BJ (cell line): ENCODE data around the gene PLSCR4. TPM values are rescaled to one million over a fixed set of nuclear protein-coding genes. Genes with fewer than 3 reads are reported as not detected.

ENCODE experiments used
- CTCF ChIA-PET: fragments of 350-600 bp; formaldehyde crosslinking; extraction: SDS; loops from one replicate; lab custom pipeline; 2021; ENCODE audit warnings: antibody characterized with exemption, inconsistent platforms; lab: Yijun Ruan, JAX
- POLR2A ChIA-PET: fragments of 300-600 bp; sonication (Branson Sonifier 250); formaldehyde crosslinking; extraction: SDS; loops from one replicate; lab custom pipeline; 2021; ENCODE audit warnings: antibody characterized with exemption; lab: Charles Lee
- DNase-seq: peaks from one replicate; pipeline ENCODE4 v3.0.0-alpha.2; 2011; ENCODE audit warnings: low read depth
- H3K27me3 ChIP-seq: 2 replicates; pipeline ENCODE4 v1.6.0; 2011; ENCODE audit warnings: low read length; ENCODE audit not compliant: control insufficient read depth, insufficient read depth
- H3K36me3 ChIP-seq: 2 replicates; pipeline ENCODE4 v1.5.1; 2011; ENCODE audit warnings: low read length; ENCODE audit not compliant: control insufficient read depth, insufficient read depth
- H3K4me3 ChIP-seq: 2 replicates; pipeline ENCODE4 v1.5.1; 2011; ENCODE audit warnings: low read depth, mild to moderate bottlenecking, control low read depth, low read length
- CTCF ChIP-seq: IDR thresholded peaks from 2 replicates; pipeline ENCODE4 v1.5.1; 2011; ENCODE audit warnings: low read depth, mild to moderate bottlenecking, control low read depth, inconsistent platforms, low read length, moderate library complexity; ENCODE audit not compliant: insufficient read depth
- polyA plus RNA-seq: library from polyadenylated mRNA; depleted of rRNA; stranded (reverse); fragments of >200 nt; gene quantifications from 2 replicates; pipeline ENCODE4 v1.2.3, GENCODE V29; 2011

The PLSCR4 gene
- polyA plus RNA-seq, 1 experiment: 28.4 TPM

DNA sequence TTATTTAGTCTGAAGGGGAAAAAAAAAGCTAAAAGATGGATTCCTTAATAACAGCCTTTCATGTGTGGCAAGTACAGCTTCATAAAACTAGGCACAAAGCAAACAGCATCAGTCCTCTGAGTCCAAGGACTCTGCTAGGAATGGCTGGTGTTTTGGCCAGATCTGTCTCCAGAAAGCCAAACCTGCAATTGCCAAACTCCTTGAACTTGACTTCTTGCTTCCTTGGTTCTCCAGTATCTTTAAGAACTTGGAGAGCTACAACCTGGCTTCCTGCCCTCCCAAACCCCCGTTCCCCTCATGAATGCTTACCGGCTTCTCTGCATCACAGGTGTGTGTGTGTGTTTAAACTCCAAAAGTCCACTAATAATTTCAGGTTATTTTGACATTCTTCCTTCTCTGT lies 88.3 kb downstream of the PLSCR4 start:
- POLR2A ChIA-PET: interaction anchor here (0.7 kb wide), 1 partner anchor 20 kb away, joined by 3 read pairs; no protein-coding TSS in a partner anchor
- no peak for TF ChIP-seq CTCF
- no peak overlapping the region for H3K4me3 ChIP-seq

DNA sequence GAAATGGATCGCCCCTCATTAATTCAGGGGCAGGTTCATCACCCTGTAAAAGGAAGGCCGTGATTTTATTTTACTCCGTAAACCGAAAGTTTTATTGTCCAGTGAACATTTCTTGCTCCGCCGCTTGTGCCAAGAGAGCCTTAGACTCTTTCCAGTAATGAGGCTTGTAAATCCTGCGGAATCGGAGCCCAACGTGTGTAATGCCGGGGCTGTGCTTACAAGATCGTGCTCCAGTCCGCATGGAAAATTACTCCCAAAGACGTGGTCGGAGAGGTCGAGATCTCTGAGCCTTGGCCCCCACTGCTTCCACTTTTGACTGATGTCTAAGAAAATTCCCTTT lies 89.3 kb downstream of the PLSCR4 start:
- CTCF ChIA-PET: interaction anchor here (0.9 to 2.0 kb wide), 3 partner anchors 22 to 96 kb away, joined by 3 to 11 read pairs (median 4); no protein-coding TSS in a partner anchor

More for the DNA sequence above, 88.3 kb downstream of the PLSCR4 start:
- CTCF ChIA-PET: no interaction called here
- H3K27me3 ChIP-seq: no peaks in the 10 kb centered on the region
- H3K36me3 ChIP-seq: no peaks in the 10 kb centered on the region
- DNase-seq: no peak

DNA sequence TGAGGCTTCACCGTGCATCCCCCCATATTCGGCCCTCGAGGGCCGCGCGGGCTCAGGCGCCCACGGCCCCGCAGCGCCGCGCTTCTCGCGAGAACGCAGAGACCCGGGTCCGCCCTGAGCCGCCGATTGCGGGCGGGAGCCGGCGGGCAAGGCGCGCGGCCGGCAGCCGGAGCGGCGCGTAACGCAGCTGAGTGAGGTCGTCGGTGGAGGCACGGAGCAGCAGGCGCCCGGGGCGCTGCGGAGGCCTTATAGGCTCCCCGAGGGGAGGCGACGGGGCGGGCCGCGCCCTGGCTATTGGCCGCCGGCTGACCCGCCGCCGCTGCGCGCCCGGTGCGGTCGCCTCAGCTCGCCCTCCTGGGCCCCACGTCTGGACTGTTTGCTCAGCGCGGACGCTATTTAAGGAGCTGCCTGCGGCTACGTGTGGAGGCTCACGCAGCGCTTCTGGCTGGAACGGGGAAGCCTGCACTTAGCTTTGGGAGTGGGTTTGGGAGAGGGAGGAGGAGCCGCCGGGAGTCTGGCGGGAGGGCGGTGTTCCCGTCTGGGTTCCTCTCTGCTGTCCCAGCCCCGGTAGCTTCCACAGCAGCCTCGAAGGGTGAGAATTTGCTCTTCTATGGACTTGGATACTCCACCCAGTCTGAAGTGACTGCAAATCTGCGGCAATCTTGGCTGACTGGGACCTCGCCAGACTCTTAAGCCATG lies 89.8 kb downstream of the PLSCR4 start, which contains the start of gene PLOD2:
Gene PLOD2, minus strand, starts transcription at position 221 of the 699 bp plus-strand sequence. Its CDS starts 195 bp downstream, at position 26.
- TF ChIP-seq CTCF: no peak
- H3K27me3 ChIP-seq: no peaks in the 10 kb centered on the region
- ChIA-PET CTCF (interaction anchor here (0.7 to 2.0 kb wide), 7 partner anchors 12 to 96 kb away, joined by 3 to 11 read pairs (median 3); no protein-coding TSS in a partner anchor), POLR2A (interaction anchor here (0.6 to 0.8 kb wide), 2 partner anchors 21 to 95 kb away, joined by 3 to 4 read pairs; no protein-coding TSS in a partner anchor)
- no peaks in the 10 kb centered on the region for H3K36me3 ChIP-seq
- peak; percentile 51 for DNase-seq
- H3K4me3 ChIP-seq: peak within 1 kb of the TSS; percentile 87

More for the DNA sequence above, 89.3 kb downstream of the PLSCR4 start:
- Histone ChIP-seq H3K27me3 (no peaks in the 10 kb centered on the region), H3K36me3 (no peaks in the 10 kb centered on the region), H3K4me3 (peak overlapping the region; percentile 87)
- no peak for TF ChIP-seq CTCF
- POLR2A ChIA-PET: interaction anchor here (0.8 kb wide), 1 partner anchor 22 kb away, joined by 3 read pairs; no protein-coding TSS in a partner anchor
- peak; percentile 50 for DNase-seq

GRCh38 chr3:146160321-146160963 lies 90.5 kb downstream of the PLSCR4 start:
- CTCF ChIA-PET: interaction anchor here (0.7 to 2.0 kb wide), 8 partner anchors 11 to 95 kb away, joined by 3 to 11 read pairs (median 3); no protein-coding TSS in a partner anchor
- POLR2A ChIA-PET: interaction anchor here (0.6 kb wide), 2 partner anchors 21 to 95 kb away, joined by 3 to 4 read pairs; no protein-coding TSS in a partner anchor

More at GRCh38 chr3:146160321-146160963, 90.5 kb downstream of the PLSCR4 start:
- TF ChIP-seq CTCF: peak; percentile 73
- no peak for DNase-seq
- Histone ChIP-seq H3K36me3 (no peaks in the 10 kb centered on the region), H3K27me3 (no peaks in the 10 kb centered on the region), H3K4me3 (peak overlapping the region; percentile 87)
